GM21390 (cell line): ENCODE measurements around the gene TPPP2.

Source experiments
- ATAC-seq: cut with Tn5 transposase; IDR thresholded peaks from one replicate; pipeline ENCODE4 v1.9.1; 2021; ENCODE audit not compliant: unreplicated experiment

TPPP2 gene

DNA sequence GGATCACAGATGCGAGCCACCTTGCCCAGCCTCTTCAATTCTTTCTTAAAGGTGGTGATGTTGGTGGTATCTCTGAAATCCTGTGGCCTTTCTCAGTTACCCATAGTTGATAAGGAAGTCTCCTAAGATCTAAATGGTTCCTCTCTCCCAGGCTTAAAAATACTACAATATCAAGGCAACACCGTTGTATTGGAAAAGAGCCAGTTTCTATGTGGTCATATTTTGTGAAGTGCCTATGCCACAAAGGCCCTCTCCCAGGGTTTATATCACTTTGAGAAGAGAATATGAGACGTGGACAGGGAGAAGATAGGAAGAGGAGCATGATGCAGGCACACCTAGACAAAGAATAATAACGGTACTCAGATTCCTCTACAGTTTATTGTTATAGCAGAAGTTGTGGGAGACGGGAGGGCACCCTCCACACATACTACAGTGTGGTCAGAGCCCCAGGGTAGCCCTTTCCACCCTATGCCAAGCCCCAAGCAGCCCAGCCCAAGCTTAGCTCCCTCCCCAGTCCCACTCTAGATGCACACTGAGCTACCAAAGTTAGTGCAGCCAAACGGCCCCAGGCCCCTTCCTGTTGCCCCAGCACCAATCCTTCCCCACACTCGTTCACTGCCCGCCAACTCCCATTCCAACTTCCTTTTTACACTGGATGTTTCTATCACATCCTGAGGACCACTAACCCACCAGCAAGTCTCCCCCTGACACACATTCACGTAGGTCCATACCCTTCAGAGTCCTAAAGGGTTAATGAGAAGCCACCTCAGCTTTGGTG, 13.4 kb upstream of the TPPP2 start:
- no peak for ATAC-seq

DNA sequence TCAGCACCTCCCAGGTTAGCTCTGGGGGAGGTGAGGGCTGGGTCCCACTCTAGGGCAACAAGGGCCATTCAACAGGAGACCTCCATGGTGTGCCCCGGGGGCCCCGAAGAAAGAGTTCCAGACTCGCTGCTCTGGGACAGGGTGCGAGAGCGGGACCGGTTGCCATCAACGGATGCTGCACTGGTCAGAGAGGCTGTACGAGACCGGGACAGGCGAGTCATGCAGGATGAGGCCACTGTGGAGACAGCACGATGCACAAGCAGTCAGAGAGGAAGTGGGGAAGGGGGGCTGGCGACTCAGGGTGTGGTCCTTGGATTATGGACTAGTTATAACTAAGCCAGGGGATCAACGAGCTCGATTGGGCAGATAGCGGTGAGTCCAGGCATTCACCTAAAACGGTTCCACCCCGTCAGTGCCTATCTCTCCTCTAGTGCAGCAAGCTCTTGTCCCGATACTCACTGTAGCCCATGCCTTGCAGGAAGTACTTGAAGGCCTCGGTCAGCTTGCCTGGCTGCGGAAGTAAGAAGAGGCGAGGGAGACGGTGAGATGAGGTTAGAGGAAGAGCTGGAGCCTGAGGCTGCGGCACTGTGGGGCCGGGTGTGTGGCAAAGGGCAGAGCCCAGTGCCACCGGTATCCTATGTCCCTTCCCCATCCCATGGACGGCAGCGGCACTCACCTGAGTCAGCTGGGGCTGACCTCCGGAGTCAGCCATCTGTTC, 12.3 kb upstream of the TPPP2 start:
- ATAC-seq, result no peak

DNA sequence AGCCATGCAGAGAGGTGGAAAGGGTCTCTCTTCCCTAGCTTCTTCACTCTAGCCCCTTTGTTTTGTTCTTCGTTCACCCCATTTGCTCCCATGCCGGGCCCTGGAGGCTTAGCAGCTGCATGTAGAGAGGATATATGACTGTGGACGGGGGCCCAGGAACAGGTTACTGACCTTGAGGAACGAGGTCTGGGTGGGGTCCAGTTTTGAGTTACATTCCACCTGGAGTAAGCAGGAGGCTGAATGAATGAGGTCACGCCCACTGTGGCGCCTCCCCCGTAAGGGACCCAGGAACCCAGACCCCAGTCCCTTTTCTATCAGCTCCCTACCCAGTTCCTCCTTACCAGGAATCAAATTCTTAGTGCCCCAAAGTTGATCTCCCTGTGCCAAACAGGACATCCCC, 11.7 kb upstream of the TPPP2 start:
- no peak for ATAC-seq

DNA sequence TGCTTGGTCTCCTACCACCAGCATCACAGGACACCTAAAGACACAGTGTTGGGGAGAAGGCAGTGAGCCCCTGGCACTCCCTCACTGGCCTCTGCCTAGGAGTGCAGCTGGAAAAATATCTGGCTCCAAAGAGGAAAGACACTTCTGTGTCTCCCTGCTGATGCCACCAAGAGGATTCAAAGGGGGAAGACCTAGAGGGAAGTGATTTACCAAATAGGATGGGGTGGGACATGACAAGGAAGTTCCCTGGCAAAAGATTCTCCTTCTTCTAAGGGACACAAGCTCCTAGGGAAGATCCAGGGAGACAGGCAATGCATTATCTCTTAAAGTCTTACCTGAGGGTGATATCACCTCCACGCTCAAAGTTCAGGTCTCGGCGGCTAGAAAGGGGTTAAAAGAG, 11.2 kb upstream of the TPPP2 start:
- no peak for ATAC-seq

DNA sequence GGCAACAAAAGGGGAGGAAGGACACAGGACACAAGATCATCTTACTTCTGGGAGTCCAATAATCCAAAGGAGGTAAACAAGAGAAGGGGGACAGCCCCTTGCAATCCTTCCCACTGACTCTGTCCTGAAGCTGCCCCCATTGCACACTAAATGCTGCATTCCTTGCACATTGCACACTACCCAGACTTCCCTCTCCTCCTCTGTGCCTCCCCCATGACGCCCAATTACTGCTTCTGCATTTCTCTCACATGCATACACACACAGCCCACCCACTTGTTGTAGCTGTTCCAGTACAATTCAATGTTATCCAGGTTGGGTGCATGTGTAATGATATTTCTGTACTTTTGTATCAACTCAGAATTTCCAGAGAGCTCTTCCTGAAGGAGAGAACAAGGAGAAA, 10.7 kb upstream of the TPPP2 start:
- no peak for ATAC-seq

DNA sequence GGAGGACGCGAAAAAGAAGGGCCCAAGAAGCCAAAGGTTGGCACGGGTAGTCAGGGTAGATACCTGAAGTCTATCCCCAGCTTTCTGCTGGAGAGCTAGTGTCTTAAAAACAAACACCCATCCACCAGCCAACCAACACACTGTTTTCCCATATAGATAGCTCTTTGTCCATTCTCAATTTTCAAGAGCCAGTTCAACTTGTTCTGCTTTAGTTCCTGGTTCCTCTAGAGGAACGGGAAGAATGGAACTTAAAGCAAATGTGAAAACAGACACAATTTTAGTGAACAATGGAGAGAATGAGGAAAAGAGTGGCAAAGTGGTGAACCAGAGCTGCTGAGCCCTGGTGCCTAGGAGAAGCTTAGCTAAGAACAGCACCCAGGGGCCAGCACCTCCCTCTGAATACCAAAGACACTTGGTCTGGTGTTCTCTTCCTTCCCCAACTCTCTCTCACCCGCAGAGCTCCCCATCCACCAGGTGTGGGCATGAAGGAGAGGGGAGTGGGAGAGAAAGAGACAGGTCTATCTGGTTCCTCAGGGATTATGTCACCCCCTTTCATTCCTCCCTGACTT, 9.0 kb upstream of the TPPP2 start:
- ATAC-seq, result no peak

DNA sequence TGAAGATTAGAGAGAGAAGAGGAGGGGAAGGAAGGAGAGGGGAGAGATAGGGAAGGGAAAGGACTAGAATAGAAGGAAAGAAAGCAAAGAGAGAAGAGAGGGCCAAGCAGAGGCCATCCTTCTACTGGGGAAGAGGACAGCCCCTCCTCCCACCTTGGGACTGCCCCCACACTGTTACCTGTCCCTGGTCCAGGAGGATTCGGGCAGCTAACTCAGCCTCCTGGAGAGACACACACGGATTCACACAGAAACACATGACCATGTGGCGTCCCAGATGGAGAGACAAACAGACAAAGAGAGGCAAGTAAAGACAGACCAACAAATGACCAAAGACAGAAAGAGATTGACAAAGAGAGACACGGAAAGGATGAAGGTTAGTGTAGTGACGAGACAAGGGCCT, 7.3 kb upstream of the TPPP2 start:
- no peak for ATAC-seq

DNA sequence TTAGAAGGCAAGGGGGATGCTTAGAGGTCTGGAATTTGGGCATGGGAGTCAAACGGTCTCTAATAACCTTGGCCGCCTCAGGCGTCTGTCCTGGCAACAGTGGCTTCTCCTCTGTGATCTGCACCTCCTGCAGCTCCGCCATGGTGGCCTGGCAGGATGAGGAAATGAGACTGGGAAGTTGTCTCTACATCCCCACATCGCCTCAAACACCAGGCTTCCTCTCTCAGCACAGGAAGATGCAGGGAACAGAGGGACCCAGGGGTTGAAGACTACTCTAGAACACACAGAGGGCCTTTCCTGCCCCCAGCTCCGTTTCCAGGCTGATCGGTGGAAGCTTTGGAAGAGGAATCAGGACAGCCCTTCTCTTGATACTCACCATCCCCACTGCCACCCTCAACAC, 6.8 kb upstream of the TPPP2 start:
- ATAC-seq, result no peak

DNA sequence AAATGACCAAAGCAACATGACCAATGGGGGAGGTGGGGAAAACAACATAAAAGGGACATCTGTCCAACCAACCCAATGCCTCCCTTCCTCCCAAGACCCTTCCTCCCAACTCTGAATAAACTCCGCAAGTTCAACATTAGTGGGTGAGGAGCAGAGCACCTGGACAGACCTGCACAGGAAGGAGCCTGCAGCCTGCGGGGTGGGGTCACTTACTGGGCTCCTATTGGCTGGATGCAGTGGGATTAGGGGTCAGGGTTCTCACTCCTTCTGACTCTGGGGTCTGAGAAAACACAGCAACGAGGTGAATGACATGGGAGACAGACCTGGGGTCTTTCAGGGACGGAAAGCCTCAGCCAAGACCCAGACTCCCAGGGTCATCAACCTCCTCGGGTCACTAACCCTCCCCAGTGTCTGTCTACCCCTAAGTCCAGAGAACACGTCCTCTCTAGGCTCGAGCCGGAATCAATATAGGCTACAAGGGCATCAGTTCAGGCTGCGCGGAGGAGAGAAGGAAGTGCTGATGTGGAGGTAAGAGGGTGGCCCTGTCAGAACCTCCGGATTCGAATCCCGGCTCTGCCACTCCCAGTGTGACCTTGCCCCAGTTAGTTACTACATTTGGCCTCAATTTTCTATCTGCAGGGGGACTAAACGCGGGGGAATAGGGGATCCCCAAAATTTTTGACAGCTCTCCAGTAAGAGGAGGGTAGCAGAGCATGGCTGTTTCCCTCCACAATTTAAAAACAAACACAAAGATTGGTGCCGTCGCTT, 6.0 kb upstream of the TPPP2 start:
- no peak for ATAC-seq

DNA sequence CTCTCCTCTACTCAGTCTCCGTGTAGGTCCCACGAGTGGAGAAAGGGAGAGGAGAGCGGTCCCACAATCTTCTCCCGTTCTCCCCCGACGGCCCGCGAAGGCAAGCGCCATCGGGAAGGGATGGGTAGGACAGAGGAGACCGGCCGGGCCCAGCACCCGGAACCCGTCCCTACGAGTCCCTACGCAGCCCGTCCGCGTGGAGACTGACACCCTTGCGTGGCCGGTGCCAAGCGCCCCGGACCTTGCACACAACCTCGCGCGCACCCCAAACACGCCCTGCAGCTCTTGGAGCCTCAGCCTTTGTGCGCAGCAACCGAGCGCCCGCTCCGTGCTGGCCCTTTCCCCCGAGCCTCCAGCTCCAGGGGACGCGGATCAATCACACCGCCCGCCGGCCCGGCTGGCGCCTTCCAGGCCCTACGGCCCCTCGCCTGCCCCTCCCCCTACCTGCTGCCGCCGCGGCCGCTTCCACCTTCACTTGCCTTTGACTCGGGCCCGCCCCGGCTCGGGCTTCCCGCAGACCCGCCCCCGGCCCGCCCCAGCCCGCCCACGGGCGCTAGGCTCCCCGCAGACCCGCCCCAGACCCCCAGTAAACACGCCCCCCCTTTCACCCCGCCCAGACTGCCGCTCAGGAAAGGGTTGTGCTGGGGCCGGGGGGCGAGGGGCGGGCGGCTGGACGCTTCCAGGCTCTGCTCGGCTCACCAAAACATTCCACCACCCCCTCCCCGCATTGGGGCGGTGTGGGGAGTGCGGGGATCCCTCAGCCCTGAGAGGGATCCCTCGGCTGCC, 5.2 kb upstream of the TPPP2 start, which contains the start of gene NDRG2:
Gene NDRG2, minus strand, starts transcription at position 477 of the 786 bp plus-strand sequence. CDS start 1,746 bp downstream, outside the sequence.
- no peak for ATAC-seq

DNA sequence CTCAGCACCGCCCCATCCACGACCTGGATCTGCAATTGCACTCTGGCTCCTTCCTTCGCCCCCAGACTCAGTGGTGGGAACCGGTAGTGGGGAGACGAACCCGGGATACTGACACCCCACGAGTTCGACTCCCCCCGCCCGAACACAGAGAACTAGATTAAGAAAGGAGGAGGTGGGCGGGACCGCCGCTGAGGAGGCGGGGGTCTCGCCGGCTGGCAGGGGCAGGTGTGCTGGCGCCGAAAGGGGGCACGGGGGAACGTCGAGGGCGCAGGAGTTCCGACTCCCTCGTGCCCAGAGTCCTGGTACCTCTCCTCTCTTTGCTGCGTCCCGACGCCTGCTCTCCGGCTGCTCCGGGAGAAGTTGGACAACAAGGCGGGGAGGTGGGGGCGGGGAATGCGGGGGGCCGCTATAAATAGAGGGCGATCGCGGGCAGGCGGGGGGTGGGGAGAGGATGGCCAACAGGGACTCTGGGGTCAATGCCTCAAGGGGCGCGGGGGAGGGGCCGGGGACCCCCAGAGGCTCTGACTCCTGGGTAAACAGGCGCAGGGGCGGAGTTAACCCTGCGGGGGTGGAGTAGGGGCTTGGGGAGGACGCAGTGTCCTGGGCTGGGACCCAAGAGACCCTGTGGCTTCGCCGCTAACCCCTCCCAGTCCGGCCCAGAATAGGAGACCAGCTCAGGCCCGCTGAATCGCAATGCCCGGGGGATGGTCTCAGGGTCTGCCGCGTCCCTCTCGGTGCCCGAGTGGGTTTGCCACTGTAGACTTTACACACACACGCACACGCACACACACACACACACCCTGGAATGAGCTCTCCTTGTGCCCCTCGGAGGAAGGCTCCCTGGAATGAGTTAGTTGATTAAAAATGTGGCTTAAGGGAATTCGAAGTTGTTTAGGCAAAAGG, 4.4 kb upstream of the TPPP2 start:
- ATAC-seq, result no peak

DNA sequence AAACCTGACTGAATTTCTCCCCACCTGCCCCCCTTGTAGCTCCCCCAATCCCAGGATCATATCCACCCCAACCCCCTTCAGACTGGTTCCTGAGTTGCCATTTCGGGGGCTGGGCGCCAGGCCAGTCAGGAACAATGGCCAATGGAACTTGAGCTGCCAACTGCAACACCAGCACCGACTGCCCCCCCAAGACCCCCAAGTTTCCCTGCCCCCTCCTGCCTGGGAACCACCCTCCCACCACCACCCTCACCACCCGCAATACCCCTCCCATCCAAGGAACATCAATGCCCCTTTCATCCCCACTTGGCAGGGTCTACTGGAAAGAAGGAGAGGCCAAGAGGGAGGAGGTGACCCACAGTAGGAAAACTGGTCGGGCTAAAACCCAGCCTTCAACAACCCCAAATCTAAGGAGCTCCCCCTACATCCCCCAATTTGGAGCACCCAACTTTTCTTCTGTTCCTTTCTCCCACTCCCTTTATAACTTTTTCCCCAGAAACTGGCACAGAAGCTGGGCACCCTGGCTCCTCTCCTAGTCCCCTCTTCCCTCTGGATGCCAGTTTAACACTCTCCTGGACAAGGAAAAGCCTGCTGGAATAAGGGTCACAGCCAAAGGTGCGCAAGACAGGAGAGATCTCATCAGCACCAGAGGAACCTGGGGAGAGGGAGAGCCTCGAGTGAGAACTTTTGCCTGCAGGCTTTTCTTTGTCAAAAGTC, 3.6 kb upstream of the TPPP2 start:
- ATAC-seq, result no peak

DNA sequence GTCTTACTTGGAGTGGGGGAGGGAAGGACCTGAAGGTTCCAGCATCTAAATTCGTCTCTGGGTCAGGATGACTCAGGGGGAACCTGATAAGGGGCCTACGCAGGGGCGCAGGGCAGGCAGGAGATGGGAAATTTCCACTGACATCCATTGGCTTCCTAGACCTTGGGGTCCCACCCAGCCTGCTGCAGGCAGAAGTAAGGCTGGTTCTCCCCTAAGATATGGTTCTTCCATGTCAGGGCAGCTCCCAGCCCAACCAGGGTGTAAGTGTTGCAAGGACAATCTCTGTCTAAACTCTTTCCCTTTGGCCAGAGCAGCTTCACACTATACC, 3.1 kb upstream of the TPPP2 start:
- no peak for ATAC-seq

DNA sequence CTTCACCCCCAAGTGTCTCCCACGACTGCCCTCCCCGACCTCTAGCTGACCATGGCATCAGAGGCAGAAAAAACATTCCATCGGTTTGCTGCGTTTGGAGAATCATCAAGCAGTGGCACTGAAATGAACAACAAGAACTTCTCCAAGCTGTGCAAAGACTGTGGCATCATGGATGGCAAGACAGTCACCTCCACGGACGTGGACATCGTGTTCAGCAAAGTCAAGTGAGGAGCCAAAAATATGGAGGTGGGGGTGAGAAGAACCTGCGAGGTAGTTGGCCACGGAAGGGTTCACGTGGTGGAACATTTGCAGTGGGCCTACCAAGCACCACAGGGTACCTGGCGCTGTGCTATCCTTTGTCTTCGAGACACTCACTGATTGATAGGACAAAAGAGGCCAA, 514 bp downstream of the TPPP2 start:
- no peak for ATAC-seq

DNA sequence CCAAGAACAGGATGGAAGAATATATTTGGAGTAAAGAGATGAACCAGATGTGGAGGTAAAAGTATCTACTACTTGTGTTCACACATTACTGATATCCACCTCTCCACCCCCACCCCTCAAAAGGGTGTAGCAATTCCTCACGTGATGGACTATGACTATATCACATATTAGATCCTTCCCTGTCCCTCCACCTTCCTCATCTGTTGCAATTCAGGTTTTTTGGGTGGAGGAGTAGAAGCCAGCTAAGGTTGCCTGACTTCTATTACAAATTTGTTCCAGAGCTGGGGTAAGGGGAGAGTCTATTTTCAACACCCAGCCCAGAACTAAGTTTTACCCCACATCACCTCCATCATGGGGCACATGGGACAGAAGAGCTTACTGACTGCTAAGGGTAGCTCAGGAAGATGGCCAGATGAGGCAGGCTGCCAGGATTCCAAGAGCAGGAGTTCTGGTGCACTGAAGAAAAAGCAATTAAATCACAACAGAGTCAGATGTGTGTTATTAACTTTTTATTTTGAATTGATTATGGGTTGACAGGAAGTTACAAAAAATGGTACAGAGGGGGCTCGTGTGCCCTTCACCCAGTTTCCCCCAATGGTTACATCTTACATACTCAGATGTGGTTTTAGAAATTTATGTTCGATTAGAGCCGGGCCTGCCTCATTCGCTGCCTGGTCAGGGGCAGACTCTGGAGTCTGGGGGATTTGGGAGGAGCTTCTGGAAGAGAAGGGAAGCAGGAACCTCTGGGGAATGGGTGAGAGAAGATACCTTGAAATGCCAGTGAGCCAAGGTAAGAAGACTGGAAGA, 2.5 kb downstream of the TPPP2 start:
- ATAC-seq, result no peak

DNA sequence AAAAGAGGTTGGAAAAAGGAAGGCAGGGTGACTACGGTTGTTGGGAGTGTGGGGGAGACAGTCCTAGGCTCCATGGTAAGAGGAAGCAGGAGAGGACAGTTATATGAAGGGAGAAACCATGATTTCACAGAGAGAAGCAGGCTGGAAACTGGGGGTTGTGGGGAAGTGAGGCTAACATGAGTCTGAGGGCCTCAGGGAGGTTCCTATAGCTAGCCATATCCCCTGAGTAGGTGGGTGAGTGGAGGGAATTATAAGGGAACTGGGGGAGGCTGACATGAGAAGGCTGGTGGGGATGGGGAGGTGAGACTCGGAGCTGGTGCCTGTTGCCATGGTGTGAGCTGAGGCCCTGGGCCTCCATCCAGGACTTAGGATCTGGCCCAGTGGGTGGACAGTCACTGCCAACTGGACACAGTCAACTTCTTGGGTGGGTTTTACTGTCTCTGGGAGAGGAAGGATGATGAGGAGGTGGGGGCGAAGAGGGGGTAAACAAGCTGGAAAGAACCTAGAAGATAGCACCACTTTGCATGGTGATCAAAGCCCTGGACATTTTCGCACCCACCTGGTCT, 3.2 kb downstream of the TPPP2 start:
- no peak for ATAC-seq

DNA sequence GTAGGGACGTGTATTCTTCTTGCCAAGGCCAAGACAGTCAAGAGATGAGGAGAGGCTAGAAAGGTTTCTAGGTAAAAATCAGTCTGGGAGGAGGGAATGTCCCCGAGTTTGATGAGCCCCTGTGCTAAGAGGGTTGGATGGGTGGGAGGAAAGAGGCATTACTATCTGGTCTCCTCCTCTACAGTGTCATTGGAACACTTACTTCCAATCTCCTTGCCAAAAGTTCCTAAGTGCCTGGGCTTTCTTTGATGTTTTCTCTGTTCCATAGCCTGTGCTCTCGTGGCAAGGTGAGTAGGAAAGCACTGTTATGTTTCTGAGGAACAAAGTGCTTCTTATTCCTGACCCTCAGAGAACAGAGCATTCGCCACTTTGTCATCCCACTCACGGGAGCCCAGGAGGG, 4.7 kb downstream of the TPPP2 start, which contains the start of gene RNASE13:
Gene RNASE13, minus strand, starts transcription at position 101 of the 400 bp plus-strand sequence. CDS start 519 bp downstream, outside the sequence.
- no peak for ATAC-seq

DNA sequence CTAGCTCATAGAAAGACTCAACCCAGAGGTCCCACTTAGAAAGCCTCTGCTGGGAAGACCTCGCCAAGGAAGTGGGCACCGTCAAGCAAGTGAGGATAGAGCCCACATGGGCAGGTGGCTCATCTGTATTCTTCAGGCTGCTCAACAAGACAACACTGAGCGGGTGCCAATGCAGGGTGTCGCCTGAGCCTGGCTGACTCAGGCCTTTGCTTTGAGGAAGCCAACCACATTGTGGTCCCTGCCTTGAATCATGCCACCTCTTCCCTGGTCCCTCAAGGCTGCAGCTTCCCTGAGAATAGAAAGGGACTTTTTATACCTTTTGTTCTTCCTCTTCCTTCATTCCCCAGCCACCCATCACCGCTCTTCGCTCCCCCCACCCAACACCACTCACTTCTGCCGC, 6.7 kb downstream of the TPPP2 start:
- no peak for ATAC-seq
